Myocyte (in vitro differentiated cells): ENCODE measurements around the gene TTC39A. TPM values are rescaled to one million over a fixed set of nuclear protein-coding genes. Genes with fewer than 3 reads are reported as not detected.

Source experiments
- DNase-seq: peaks from one replicate; pipeline ENCODE4 v3.0.0-alpha.2; 2012; ENCODE audit warnings: low read depth
- total RNA-seq: library from RNA; depleted of rRNA; stranded (reverse); fragments of >200 nt; gene quantifications from 2 replicates; pipeline ENCODE4 v1.2.3, GENCODE V29; 2014

Gene TTC39A
- total RNA-seq, 1 donor from 2014 or later: 1.4 TPM

- DNase-seq: no peak
Observed at GRCh38 chr1:51316113-51316845, 14.1 kb downstream of the TTC39A start.

- no peak for DNase-seq
Observed at GRCh38 chr1:51314974-51315373, 15.4 kb downstream of the TTC39A start.

- DNase-seq: no peak
Observed at GRCh38 chr1:51313961-51314777, 16.2 kb downstream of the TTC39A start.

- no peak for DNase-seq
Observed at GRCh38 chr1:51313268-51313852, 17.0 kb downstream of the TTC39A start.

GRCh38 chr1:51312718-51313117 is 17.6 kb downstream of the TTC39A start:
- no peak for DNase-seq

GRCh38 chr1:51311826-51312225 is 18.5 kb downstream of the TTC39A start:
- DNase-seq: no peak

- no peak for DNase-seq
Observed at GRCh38 chr1:51310871-51311613, 19.3 kb downstream of the TTC39A start.

- DNase-seq: no peak
Observed at GRCh38 chr1:51309291-51309690, 21.1 kb downstream of the TTC39A start.

- no peak for DNase-seq
Observed at GRCh38 chr1:51308636-51309035, 21.7 kb downstream of the TTC39A start.

- DNase-seq: no peak
Observed at GRCh38 chr1:51306950-51307349, 23.4 kb downstream of the TTC39A start.

- no peak for DNase-seq
Observed at GRCh38 chr1:51305371-51305823, 25.0 kb downstream of the TTC39A start.

- DNase-seq: no peak
Observed at GRCh38 chr1:51304360-51304759, 26.0 kb downstream of the TTC39A start.

- no peak for DNase-seq
Observed at GRCh38 chr1:51303751-51304251, 26.6 kb downstream of the TTC39A start.

GRCh38 chr1:51303315-51303714 is 27.0 kb downstream of the TTC39A start:
- DNase-seq: no peak

GRCh38 chr1:51302746-51303145 is 27.6 kb downstream of the TTC39A start:
- DNase-seq: no peak

- DNase-seq: no peak
Observed at GRCh38 chr1:51302270-51302669, 28.1 kb downstream of the TTC39A start.

- DNase-seq: no peak
Observed at GRCh38 chr1:51301844-51302162, 28.6 kb downstream of the TTC39A start.

GRCh38 chr1:51301152-51301843 is 29.1 kb downstream of the TTC39A start:
- DNase-seq: peak; percentile 44

GRCh38 chr1:51299981-51300670 is 30.2 kb downstream of the TTC39A start:
- DNase-seq: no peak
